ENCODE measurements around the gene SPDYE4.

DNA sequence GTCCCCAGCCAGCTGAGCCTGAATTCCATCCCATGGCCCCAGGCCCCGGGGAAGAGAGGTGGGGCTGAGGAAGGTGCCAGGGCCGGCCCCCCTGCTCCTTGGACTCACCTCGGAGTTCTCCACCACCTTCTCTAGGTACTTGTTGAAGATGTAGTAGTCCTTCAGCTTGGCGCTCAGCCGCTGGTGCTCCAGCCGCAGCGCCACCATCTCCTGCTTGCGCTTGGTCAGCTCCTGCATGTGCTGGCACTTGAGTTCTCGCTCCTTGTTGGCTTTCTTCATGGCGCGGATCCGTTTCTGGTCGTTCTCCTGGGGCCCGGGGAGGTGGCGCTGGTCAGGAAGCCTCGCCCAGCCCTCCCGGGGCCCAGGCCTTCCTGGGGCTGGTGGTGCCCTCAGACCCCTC, 17.0 kb downstream of the SPDYE4 start:
- no peak for TF ChIP-seq POLR2A (IDR thresholded peaks at IDR 0.05)
- TF ChIP-seq, protein P1, sequence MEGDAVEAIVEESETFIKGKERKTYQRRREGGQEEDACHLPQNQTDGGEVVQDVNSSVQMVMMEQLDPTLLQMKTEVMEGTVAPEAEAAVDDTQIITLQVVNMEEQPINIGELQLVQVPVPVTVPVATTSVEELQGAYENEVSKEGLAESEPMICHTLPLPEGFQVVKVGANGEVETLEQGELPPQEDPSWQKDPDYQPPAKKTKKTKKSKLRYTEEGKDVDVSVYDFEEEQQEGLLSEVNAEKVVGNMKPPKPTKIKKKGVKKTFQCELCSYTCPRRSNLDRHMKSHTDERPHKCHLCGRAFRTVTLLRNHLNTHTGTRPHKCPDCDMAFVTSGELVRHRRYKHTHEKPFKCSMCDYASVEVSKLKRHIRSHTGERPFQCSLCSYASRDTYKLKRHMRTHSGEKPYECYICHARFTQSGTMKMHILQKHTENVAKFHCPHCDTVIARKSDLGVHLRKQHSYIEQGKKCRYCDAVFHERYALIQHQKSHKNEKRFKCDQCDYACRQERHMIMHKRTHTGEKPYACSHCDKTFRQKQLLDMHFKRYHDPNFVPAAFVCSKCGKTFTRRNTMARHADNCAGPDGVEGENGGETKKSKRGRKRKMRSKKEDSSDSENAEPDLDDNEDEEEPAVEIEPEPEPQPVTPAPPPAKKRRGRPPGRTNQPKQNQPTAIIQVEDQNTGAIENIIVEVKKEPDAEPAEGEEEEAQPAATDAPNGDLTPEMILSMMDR (IDR thresholded peaks at IDR 0.05): no peak
